Stomach (tissue), 4 donors: ENCODE data around the gene NUP133.

Experiments used
- CTCF ChIP-seq, 7 experiments: fragments of 450-650 bp in 4 of 7; fragments of 200-600 bp in 3 of 7; sonication (generic) in 3 of 7; IDR thresholded peaks; one replicate each; pipeline ENCODE4 v1.5.1; 2016 to 2019; ENCODE audit warnings: antibody characterized with exemption in 7 of 7, control low read depth in 2 of 7, mild to moderate bottlenecking in 1 of 7
- EP300 ChIP-seq: sonication (generic); formaldehyde crosslinking; IDR thresholded peaks from one replicate; pipeline ENCODE4 v1.6.1; 2017; ENCODE audit warnings: antibody characterized with exemption
- POLR2AphosphoS5 ChIP-seq, 3 donors: sonication (generic); formaldehyde crosslinking; IDR thresholded peaks; one replicate each; pipeline ENCODE4 v1.6.1; 2016; ENCODE audit warnings: antibody characterized with exemption in 3 of 3

GRCh38 chr1:229410692-229411433 is 97.3 kb downstream of the NUP133 start:
- TF ChIP-seq CTCF (IDR thresholded peaks at IDR 0.05), result peak in 1 of 7 experiments; percentile 14
- no peak for TF ChIP-seq EP300
- TF ChIP-seq POLR2AphosphoS5 (IDR thresholded peaks at IDR 0.05), result no peak
